NCI-H748 (cell line): ENCODE data around the gene EFNA3.

Experiments
- DNase-seq: peaks from one replicate; lab custom pipeline; 2025; ENCODE audit not compliant: unreplicated experiment; lab: John Stamatoyannopoulos, UW

The EFNA3 gene

DNA sequence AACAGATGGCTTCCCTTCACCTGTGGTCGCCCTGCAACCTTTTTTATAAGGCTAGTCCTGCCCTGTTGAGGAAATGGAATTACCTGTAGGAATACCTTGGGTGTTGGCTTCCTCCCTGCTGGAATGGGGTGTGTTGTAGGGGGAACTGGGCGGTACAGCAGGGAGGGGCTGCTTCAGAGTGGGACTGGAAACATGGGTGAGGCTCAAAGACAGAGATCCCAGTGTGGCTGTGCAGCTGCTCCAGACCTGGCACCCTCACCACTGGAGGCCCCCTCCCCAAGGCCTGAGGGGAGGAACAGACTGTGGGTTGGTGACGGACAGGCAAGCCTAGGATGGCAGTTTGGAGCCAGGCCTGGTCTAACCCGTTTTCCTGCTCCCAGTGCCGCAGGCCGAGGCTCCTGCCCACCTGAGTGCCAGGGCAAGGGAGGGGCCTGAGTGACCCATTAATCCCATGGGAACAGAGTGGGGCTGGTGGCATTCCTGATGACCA, 4.5 kb downstream of the EFNA3 start:
- no peak for DNase-seq

DNA sequence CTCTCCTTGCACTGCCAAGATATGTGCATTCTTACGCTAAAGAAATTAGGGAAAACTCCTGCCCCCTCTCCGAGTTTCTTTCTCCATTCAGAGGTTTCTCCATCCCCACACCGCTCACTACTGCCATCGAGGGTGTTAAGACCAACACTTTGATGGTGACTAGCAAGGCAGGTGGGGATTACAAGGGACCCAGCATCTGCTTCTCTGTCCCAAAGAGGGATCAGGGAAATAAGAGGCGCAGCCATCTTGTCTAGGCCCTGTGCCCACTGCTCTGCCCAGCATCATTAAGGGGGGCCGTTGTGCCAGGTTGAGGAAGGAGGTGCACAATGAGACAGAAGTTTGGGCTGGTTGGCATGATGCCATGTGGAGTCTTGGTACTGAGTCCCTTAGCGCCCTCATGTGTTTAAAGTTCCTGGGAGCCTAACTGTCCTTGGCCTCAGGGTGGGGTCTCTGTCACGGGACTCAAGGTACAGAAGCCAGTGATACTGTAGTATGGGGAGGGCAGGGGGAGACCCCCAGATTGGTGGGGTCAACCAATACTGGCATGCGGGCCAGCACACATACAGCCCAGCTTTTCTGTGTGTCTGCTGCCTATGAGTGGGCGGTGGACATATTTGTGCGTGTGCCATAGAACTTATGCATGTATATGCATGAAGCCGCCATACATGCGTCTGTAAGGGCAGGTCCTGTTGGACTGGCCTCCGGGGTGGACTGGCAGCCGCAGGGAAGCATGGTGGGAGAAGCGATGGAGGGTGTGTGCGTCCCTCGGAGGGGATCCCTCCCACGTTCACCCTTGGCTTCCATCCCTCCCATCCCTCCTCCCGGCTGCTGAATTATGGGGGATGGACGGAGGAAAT, 5.5 kb downstream of the EFNA3 start:
- peak; percentile 52 for DNase-seq

DNA sequence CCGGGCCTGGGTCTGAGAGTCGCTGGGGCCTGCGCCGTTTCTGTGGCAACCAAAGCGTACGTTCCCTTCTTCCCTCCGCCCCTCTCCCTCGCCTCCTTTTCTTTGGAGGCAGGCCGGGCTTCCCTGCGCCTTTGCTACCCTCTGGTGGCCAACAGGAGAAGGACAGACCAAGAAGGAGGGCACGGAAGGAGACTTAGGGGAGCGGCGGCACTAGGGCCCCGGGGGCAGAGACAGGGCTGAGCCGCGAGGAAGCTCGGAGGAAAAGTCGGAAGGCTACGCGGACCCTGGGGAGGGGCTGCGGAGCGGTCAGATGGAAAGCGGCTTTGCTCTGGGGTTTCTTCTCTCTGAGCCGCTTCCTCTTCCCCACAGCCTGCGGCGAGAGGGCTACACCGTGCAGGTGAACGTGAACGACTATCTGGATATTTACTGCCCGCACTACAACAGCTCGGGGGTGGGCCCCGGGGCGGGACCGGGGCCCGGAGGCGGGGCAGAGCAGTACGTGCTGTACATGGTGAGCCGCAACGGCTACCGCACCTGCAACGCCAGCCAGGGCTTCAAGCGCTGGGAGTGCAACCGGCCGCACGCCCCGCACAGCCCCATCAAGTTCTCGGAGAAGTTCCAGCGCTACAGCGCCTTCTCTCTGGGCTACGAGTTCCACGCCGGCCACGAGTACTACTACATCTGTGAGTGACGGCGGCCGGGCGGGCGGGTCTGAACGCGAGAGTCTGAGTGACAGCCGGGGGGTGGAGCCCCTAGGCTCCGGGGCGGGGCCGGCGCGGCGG, 6.3 kb downstream of the EFNA3 start:
- peak; percentile 96 for DNase-seq

DNA sequence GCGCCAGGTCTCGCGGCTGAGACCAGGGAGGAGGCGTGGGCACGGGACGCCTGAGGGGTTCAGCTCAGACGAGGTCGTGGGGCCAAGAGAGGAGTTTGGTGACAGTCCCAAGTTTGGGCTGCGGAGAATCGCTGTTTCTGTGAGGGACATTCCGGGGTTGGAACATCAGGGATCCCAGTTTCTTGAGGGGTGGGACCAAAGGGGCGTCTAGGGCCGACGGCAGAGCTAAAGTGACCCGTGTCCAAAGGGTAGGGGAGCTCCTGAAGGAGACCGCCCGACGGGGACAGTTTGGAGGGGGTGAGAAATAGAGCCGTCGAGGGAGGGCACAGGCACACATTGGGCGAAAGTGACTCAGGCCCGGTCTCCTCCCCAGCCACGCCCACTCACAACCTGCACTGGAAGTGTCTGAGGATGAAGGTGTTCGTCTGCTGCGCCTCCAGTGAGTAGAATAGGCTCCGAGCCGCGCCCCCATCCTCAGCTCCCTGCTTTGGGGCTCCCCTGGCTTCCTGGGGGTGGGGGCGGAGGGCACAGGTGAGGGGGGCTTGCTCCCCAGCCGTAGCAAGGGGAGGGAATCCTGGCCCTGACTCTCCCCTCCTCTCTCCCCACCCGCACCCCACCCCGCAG, 7.0 kb downstream of the EFNA3 start:
- DNase-seq, result peak; percentile 65

DNA sequence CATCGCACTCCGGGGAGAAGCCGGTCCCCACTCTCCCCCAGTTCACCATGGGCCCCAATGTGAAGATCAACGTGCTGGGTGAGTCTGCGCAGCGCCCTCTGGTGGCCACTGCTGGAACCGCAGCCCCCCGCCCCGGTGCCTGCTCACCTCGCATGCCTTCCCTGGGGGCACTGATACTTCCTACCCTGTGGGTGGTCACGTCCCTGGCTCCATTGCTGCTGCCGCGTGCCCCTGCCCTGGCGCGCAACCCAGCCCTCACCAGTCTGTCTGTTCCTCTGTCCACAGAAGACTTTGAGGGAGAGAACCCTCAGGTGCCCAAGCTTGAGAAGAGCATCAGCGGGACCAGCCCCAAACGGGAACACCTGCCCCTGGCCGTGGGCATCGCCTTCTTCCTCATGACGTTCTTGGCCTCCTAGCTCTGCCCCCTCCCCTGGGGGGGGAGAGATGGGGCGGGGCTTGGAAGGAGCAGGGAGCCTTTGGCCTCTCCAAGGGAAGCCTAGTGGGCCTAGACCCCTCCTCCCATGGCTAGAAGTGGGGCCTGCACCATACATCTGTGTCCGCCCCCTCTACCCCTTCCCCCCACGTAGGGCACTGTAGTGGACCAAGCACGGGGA, 7.6 kb downstream of the EFNA3 start:
- DNase-seq, result peak; percentile 73

DNA sequence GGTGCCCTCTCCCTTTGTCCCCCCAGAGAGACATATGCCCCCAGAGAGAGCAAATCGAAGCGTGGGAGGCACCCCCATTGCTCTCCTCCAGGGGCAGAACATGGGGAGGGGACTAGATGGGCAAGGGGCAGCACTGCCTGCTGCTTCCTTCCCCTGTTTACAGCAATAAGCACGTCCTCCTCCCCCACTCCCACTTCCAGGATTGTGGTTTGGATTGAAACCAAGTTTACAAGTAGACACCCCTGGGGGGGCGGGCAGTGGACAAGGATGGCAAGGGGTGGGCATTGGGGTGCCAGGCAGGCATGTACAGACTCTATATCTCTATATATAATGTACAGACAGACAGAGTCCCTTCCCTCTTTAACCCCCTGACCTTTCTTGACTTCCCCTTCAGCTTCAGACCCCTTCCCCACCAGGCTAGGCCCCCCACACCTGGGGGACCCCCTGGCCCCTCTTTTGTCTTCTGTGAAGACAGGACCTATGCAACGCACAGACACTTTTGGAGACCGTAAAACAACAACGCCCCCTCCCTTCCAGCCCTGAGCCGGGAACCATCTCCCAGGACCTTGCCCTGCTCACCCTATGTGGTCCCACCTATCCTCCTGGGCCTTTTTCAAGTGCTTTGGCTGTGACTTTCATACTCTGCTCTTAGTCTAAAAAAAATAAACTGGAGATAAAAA, 8.4 kb downstream of the EFNA3 start:
- no peak for DNase-seq

DNA sequence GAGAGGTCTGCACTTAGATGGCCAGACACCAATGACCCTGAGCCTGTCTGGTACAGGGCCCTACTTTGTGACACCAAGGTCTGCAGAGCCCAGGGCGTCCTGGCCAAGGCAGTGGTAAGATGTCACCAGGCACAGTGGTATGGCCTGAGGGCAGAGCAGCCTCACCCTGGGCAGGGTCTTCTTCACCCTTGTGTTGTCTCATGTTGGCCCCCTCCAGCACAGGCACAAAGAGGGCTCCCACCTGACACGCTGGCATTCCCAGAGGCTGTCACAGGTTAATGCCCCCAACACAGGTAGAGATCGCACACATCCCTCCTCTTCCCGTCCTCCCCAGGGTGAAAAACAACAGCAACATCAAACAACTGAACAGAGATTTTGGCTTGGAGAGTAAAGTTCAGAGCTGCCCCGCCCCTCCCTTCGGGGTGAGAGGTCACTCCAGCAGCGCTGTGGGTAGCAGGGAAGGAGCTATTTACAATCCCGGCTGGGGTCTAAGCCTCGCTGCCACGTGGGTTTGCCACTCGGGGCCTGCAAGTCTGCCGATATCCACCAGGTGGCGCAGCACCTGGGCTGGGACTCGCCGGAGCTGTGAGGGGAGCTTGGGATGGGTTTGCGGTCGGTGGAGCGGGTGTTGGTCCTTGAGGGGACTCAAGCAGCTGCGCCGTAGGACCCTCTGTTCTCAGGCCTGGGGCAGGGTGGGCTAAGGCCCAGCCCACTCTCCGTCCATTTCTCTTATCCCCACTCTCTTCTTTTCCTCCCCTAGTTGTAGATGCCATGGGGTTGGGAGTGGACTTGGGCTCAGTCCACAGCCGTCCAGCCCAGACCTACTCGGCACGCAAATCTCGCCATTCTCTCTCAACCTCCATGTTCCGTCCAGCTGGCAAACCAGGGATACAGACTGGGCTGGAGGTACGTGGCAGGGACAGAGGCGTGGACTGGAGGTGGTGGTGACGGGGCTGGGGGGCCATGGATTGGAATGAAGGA, 12.7 kb downstream of the EFNA3 start:
- DNase-seq, result peak; percentile 81

DNA sequence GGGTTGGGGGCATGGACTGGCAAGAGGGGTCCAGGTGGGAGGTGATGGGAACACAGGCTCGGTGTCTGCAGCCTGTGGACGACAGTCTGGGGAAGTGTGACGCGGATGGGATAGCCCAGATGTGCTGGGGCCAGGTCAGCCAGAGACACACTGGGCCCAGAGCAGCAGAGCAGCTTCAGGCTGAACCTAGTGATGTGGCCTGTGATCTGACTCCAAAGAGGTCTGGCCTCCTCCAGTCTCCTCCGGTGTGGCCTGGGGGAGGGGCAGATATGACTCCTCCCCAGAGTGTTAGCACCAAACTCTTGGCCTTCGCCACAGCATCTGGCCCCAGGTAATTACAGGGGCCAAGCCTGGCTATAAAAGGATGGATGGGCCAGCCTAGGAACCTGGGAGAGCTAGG, 13.5 kb downstream of the EFNA3 start:
- DNase-seq, result no peak

DNA sequence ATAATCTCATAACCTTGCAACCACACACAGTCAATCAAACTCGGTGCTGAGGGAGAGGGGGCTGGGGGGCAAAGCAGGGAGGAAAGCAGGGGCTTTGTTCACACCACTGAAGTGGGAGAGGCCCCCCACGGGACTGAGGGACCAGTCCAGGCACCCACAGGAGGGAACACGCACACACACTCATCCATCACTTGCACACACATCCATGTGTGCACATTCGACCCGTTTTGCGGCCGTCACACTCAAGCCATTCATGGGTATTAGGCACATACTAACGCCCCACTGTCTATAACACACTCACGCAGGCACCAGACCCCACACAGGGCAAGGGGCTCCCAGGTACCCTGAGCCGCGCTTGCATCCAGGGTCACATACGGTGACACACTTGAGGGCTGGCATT, 14.0 kb downstream of the EFNA3 start:
- no peak for DNase-seq

DNA sequence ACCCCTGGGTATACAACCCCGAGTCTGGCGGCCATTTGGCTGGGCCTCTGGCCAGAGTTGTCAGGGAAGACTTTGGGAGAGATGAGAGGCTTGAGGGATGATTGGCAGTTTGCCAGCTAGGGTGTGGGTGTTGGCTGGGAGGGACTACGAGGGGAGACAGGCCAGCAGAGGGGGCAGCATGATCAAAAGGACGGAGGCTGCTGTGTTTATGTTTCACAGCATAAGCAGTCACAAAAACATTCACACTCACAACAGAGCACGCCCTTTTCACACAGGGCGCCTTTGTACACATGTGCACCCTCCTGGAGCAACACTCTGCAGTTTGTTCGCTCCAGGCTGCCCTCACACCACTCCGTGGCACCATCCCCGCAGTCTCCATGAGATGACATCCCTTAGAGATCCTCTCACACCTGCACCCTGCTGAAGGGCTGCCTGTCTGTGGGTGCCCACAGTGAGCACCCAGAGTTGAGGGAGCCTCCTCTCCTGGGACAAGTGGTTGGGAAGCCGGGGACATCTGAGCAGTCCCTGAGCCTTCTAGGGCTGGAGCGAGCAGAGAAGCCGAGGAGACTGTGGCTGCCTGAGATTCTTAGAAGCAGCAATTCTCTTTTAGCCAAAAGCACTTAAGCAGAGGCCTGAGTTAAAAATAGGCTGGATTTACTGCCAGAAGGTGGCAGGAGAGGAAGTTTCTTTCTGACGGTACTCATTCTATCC, 15.4 kb downstream of the EFNA3 start:
- peak; percentile 93 for DNase-seq

DNA sequence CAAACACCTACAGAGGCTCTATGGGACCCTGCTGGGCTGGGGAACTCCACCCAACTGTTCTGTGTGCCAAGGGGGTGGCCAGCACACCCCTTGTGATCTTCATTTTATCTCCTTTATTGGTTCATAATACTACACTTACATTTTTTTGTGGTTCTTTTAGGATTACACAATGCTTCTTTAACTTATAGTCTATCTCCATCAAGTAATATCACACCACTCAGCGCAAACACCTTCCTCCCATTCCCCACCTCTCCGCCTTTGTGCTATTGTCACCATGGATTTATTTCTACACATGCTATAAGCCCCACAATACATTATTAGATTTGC, 15.9 kb downstream of the EFNA3 start:
- DNase-seq, result no peak

DNA sequence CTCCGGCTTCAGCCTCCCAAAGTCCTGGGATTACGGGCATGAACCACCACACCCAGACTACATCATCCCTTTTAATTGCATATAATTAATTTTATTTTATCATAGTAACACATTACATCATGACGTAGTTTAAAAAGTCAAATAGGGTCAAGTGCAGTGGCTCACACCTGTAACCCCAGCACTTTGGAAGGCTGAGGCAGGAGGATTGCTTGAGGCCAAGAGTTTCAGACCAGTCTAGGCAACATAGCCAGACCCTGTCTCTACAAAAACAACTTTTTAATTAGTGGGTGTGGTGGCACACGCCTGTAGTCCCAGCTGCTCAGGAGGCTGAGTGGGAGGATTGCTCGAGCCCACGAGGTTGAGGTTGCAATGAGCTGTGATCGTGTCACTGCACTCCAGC, 20.7 kb downstream of the EFNA3 start:
- no peak for DNase-seq

DNA sequence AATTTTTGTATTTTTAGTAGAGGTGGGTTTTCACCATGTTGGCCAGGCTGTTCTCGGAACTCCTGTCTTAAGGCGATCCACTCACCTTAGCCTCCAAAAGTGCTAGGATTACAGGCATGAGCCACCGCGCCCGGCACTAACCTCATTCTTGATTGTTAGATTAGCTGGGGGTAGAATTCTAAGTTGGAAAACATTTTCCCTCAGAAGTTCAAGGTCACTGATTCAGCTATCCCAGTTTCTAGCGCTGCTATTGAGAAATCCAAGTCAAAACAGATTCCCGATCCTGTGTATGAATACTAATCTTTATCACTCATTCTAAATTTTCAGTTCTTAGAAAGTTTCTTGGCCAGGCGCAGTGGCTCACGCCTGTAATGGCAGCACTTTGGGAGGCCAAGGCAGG, 24.7 kb downstream of the EFNA3 start:
- DNase-seq, result no peak

DNA sequence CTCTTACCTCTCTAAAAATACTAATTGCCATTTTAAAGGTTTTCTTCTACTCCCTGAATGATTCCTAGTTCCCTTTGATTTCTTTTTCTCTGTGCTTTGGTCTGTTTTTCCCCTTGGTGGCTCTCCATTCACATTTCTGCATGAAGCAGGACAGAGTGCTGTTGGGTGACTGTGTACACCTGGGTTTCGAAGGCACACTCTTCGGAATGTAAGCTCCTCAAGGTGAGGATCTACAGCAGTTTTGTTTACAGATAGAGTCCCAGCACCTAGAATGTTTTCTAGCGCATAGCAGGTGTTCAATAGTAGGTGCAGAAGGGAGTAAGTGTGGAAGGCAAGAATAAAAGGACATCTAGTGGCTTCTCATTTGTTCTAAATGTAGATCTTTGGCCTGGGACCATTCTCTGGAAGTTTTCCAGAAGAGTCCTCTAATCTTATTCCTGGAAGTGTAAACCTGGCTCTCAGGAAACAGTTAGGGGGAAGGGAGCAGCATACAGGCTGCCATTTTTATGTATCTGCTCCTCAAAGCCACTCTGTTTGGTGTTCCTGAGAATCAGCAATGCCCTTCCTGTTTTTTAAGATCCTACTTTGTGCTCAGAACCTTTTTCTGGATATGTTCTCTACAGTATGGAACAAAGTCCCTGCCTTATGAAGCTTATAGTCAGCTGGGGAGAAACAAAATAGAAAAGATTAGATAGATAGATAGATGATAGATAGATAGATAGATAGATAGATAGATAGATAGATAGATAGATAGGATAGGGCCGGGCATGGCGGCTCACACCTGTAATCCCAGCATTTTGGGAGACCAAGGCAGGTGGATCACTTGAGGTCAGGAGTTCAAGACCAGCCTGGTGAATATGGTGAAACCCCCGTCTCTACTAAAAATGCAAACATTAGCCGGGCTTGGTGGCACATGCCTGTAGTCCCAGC, 26.2 kb downstream of the EFNA3 start:
- DNase-seq, result no peak

DNA sequence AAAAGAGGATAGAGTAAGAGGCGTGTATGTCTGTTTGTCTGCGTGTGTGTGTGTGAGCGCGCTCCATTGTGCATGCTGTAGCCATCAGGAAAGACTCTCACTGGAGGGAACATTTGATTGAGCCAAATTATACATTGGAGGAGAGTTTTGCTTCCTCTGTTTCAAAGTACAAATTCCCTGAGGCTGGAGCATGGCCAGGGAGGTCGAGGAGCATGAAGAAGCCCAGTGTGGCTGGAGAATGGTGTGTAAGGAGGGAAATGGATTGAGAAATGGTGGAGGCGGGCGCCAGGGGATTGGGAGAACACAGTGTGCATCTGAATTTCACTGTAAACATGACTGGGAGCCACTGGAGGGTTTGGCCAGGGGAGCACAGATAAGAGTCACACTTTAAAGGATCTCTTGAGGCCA, 27.0 kb downstream of the EFNA3 start:
- no peak for DNase-seq

DNA sequence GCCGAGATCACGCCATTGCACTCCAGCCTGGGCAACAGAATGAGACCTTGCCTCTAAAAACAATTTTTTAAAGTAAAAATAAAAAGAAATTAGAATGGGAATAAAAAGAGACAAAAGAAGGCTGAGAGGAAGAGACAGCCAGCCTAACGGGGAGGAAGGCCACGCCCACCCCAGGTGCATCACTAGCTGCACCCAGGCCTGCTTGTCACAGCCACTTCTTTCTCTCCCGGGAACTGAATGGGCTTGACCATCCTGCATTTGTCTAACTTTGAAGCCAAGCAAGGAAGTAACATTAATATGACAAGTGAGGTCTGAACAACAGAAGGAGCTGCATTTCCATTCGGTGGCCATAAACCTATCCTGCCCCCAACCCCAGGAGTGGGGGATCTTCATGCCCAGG, 28.2 kb downstream of the EFNA3 start:
- DNase-seq, result peak; percentile 74

DNA sequence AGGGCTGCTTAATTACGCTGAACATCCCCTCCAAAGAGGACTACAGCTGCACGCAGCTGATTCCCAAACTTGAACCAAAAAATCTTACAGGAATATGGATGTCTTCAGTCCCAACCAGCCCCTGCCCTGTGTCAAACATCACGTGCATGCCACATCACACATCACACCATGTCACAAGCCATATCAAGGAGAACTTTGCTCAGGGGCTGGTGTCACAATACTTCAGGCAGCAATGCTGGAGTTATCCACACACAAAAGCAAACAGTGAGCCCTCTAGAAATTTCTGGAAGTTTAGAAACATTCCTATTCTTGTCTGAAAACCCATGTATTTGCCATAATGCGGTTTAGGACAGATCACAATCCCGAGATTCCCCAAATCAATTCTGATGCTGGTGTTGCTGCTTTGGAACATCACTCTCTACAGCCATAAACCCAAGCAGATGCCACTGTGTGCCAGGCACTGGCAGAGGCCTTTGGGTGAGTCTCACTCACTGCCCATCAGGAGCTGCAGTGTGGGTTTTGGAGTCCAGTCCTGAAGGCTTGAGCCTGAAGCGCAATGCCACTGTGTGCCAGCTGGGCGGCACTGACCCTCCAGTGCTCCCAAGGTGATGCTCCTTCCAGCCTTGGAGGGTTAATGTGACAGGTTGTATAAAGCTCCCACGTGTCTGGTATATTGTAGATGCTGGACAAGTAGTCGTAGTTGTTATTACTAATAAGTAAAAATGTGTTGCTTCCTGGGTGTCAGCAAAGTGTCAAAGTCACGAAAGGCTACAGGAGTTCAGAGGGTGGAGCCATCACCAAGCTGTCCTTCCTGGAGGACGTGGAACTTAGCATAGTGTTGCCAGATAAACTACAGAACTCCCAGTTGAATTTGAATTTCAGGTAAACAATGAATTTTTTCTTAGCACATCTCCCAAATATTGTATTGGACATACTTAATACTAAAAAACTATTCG, 28.9 kb downstream of the EFNA3 start:
- no peak for DNase-seq
